NCI-H128 (cell line): ENCODE measurements around the gene NGRN.
"Not testable (repeated sequence)": the region's sequence is repeated elsewhere in the genome, so short reads cannot be mapped to it uniquely, and the experiment has no call there.

Source experiments
- DNase-seq: peaks from one replicate; lab custom pipeline; 2025; ENCODE audit not compliant: unreplicated experiment; lab: John Stamatoyannopoulos, UW

Gene NGRN

GRCh38 chr15:90278467-90278866 lies 13.0 kb downstream of the NGRN start:
- not testable (repeated sequence) for DNase-seq

GRCh38 chr15:90280743-90281142 lies 15.3 kb downstream of the NGRN start:
- DNase-seq = not testable (repeated sequence)

GRCh38 chr15:90281637-90282036 lies 16.2 kb downstream of the NGRN start:
- DNase-seq = not testable (repeated sequence)

GRCh38 chr15:90286678-90287077 lies 21.2 kb downstream of the NGRN start:
- DNase-seq = no peak

GRCh38 chr15:90287101-90287500 lies 21.6 kb downstream of the NGRN start:
- DNase-seq = no peak

GRCh38 chr15:90287946-90288345 lies 22.5 kb downstream of the NGRN start:
- DNase-seq = no peak

GRCh38 chr15:90291679-90292356 lies 26.3 kb downstream of the NGRN start:
- DNase-seq = no peak

- peak; percentile 69 for DNase-seq
Measured at GRCh38 chr15:90293040-90293810, 27.8 kb downstream of the NGRN start.

GRCh38 chr15:90294159-90294558 lies 28.7 kb downstream of the NGRN start:
- DNase-seq = no peak

- DNase-seq = no peak
Measured at GRCh38 chr15:90294601-90295269, 29.3 kb downstream of the NGRN start.

- DNase-seq = no peak
Measured at GRCh38 chr15:90295270-90295648, 29.8 kb downstream of the NGRN start.

- DNase-seq = not testable (repeated sequence)
Measured at GRCh38 chr15:90296316-90296884, 30.9 kb downstream of the NGRN start.

GRCh38 chr15:90297021-90297420 lies 31.5 kb downstream of the NGRN start:
- DNase-seq = no peak

GRCh38 chr15:90300541-90300940 lies 35.1 kb downstream of the NGRN start:
- no peak for DNase-seq

- no peak for DNase-seq
Measured at GRCh38 chr15:90300988-90301706, 35.7 kb downstream of the NGRN start.

GRCh38 chr15:90301707-90302300 lies 36.3 kb downstream of the NGRN start:
- no peak for DNase-seq

GRCh38 chr15:90305355-90305754 lies 39.9 kb downstream of the NGRN start:
- DNase-seq = not testable (repeated sequence)

GRCh38 chr15:90305932-90306331 lies 40.5 kb downstream of the NGRN start:
- no peak for DNase-seq

GRCh38 chr15:90306560-90306959 lies 41.1 kb downstream of the NGRN start:
- DNase-seq = no peak

GRCh38 chr15:90307661-90308060 lies 42.2 kb downstream of the NGRN start:
- DNase-seq = no peak

GRCh38 chr15:90309020-90309419 lies 43.5 kb downstream of the NGRN start:
- no peak for DNase-seq
